ENCODE measurements around the gene TMEM150C. TPM values are rescaled to one million over a fixed set of nuclear protein-coding genes. Genes with fewer than 3 reads are reported as not detected.

The TMEM150C gene
- total RNA-seq, 1 donor from 2014 or later: 1.3 TPM

- H3K36me3 Mint-ChIP-seq (ENCODE audit: unreplicated experiment): no peaks in the 10 kb centered on the region
- no peak overlapping the region for H3K27ac Mint-ChIP-seq (ENCODE audit: unreplicated experiment)
- DNase-seq (ENCODE audit: extremely low spot score, unreplicated experiment): no peak
- no peaks in the 10 kb centered on the region for H3K9me3 Mint-ChIP-seq (ENCODE audit: unreplicated experiment)
- no peak for TF ChIP-seq CTCF (IDR thresholded peaks at IDR 0.05)
- peaks cover 16% of the 10 kb centered on the region for H3K27me3 Mint-ChIP-seq (ENCODE audit: unreplicated experiment)
- H3K4me3 Mint-ChIP-seq (ENCODE audit: unreplicated experiment): no peak overlapping the region
- H3K4me1 Mint-ChIP-seq (ENCODE audit: unreplicated experiment): no peaks in the 10 kb centered on the region
Measured at GRCh38 chr4:82569727-82570126, 7.9 kb upstream of the TMEM150C start.

GRCh38 chr4:82569076-82569475 lies 7.3 kb upstream of the TMEM150C start:
- no peak for TF ChIP-seq CTCF (IDR thresholded peaks at IDR 0.05)
- H3K9me3 Mint-ChIP-seq (ENCODE audit: unreplicated experiment): no peaks in the 10 kb centered on the region
- no peaks in the 10 kb centered on the region for H3K4me1 Mint-ChIP-seq (ENCODE audit: unreplicated experiment)
- H3K36me3 Mint-ChIP-seq (ENCODE audit: unreplicated experiment): no peaks in the 10 kb centered on the region
- no peak overlapping the region for H3K27ac Mint-ChIP-seq (ENCODE audit: unreplicated experiment)
- H3K27me3 Mint-ChIP-seq (ENCODE audit: unreplicated experiment): peaks cover 13% of the 10 kb centered on the region
- no peak overlapping the region for H3K4me3 Mint-ChIP-seq (ENCODE audit: unreplicated experiment)
- no peak for DNase-seq (ENCODE audit: extremely low spot score, unreplicated experiment)

GRCh38 chr4:82567444-82567843 lies 5.7 kb upstream of the TMEM150C start:
- TF ChIP-seq CTCF (IDR thresholded peaks at IDR 0.05): no peak
- H3K4me1 Mint-ChIP-seq (ENCODE audit: unreplicated experiment): peaks cover 1% of the 10 kb centered on the region

GRCh38 chr4:82562564-82562854 lies 721 bp upstream of the TMEM150C start:
- DNase-seq (ENCODE audit: extremely low spot score, unreplicated experiment): no peak
- TF ChIP-seq CTCF (IDR thresholded peaks at IDR 0.05): no peak
- H3K27ac Mint-ChIP-seq (ENCODE audit: unreplicated experiment): no peak overlapping the region
- H3K36me3 Mint-ChIP-seq (ENCODE audit: unreplicated experiment): no peaks in the 10 kb centered on the region
- no peaks in the 10 kb centered on the region for H3K9me3 Mint-ChIP-seq (ENCODE audit: unreplicated experiment)
- H3K4me1 Mint-ChIP-seq (ENCODE audit: unreplicated experiment): peaks cover 11% of the 10 kb centered on the region
- peak overlapping the region; percentile 81 for H3K4me3 Mint-ChIP-seq (ENCODE audit: unreplicated experiment)
- H3K27me3 Mint-ChIP-seq (ENCODE audit: unreplicated experiment): peaks cover 18% of the 10 kb centered on the region

More at GRCh38 chr4:82567444-82567843, 5.7 kb upstream of the TMEM150C start:
- Mint-ChIP-seq H3K4me3 (ENCODE audit: unreplicated experiment) (no peak overlapping the region), H3K36me3 (ENCODE audit: unreplicated experiment) (no peaks in the 10 kb centered on the region), H3K9me3 (ENCODE audit: unreplicated experiment) (no peaks in the 10 kb centered on the region), H3K27me3 (ENCODE audit: unreplicated experiment) (peaks cover 20% of the 10 kb centered on the region), H3K27ac (ENCODE audit: unreplicated experiment) (no peak overlapping the region)
- DNase-seq (ENCODE audit: extremely low spot score, unreplicated experiment): no peak

- Mint-ChIP-seq H3K27ac (ENCODE audit: unreplicated experiment) (no peak overlapping the region), H3K9me3 (ENCODE audit: unreplicated experiment) (no peaks in the 10 kb centered on the region), H3K4me1 (ENCODE audit: unreplicated experiment) (peaks cover 11% of the 10 kb centered on the region), H3K27me3 (ENCODE audit: unreplicated experiment) (peaks cover 20% of the 10 kb centered on the region), H3K36me3 (ENCODE audit: unreplicated experiment) (no peaks in the 10 kb centered on the region), H3K4me3 (ENCODE audit: unreplicated experiment) (peak overlapping the region; percentile 79)
- TF ChIP-seq CTCF (IDR thresholded peaks at IDR 0.05): no peak
- DNase-seq (ENCODE audit: extremely low spot score, unreplicated experiment): no peak
Measured at GRCh38 chr4:82560853-82561785, 669 bp downstream of the TMEM150C start.
